GM18508 (cell line): ENCODE results near the gene C3orf22.

Experiments used
- ATAC-seq: cut with Tn5 transposase; IDR thresholded peaks from one replicate; pipeline ENCODE4 v1.9.1; 2021; ENCODE audit warnings: moderate number of reproducible peaks; ENCODE audit not compliant: insufficient read depth, unreplicated experiment

Gene C3orf22

GRCh38 chr3:126557415-126557745 is 1.4 kb downstream of the C3orf22 start:
- no peak for ATAC-seq

- ATAC-seq, result no peak
Measured at GRCh38 chr3:126556637-126557414, 1.9 kb downstream of the C3orf22 start.

GRCh38 chr3:126555795-126556636 is 2.7 kb downstream of the C3orf22 start:
- no peak for ATAC-seq

- ATAC-seq, result no peak
Measured at GRCh38 chr3:126554560-126555525, 3.9 kb downstream of the C3orf22 start.

- no peak for ATAC-seq
Measured at GRCh38 chr3:126553284-126554084, 5.2 kb downstream of the C3orf22 start.

- ATAC-seq, result no peak
Measured at GRCh38 chr3:126552688-126553283, 5.9 kb downstream of the C3orf22 start.

GRCh38 chr3:126551839-126552687 is 6.7 kb downstream of the C3orf22 start:
- no peak for ATAC-seq

- no peak for ATAC-seq
Measured at GRCh38 chr3:126551121-126551838, 7.5 kb downstream of the C3orf22 start.

- no peak for ATAC-seq
Measured at GRCh38 chr3:126550488-126551051, 8.2 kb downstream of the C3orf22 start.

- ATAC-seq, result no peak
Measured at GRCh38 chr3:126549861-126550487, 8.8 kb downstream of the C3orf22 start.

GRCh38 chr3:126548556-126549466 is 9.9 kb downstream of the C3orf22 start:
- ATAC-seq, result no peak

GRCh38 chr3:126547721-126548120 is 11.0 kb downstream of the C3orf22 start:
- ATAC-seq, result no peak

GRCh38 chr3:126546549-126547239 is 12.0 kb downstream of the C3orf22 start:
- no peak for ATAC-seq

GRCh38 chr3:126546013-126546412 is 12.7 kb downstream of the C3orf22 start:
- ATAC-seq, result no peak

GRCh38 chr3:126545544-126545943 is 13.2 kb downstream of the C3orf22 start:
- ATAC-seq, result no peak
